Osteocyte (in vitro differentiated cells): ENCODE data around the gene TEX50. TPM values are rescaled to one million over a fixed set of nuclear protein-coding genes. Genes with fewer than 3 reads are reported as not detected.

ENCODE experiments used
- DNase-seq: peaks from one replicate; pipeline ENCODE4 v3.0.0; 2021; ENCODE audit warnings: mixed read lengths; ENCODE audit not compliant: unreplicated experiment; ENCODE audit errors: extremely low spot score
- H3K27ac Mint-ChIP-seq: one replicate; pipeline ENCODE4 v1.8.0; 2021; ENCODE audit warnings: mild to moderate bottlenecking, mixed read lengths; ENCODE audit not compliant: unreplicated experiment
- H3K27me3 Mint-ChIP-seq: one replicate; pipeline ENCODE4 v1.8.0; 2021; ENCODE audit warnings: mixed read lengths; ENCODE audit not compliant: unreplicated experiment
- H3K36me3 Mint-ChIP-seq: one replicate; pipeline ENCODE4 v1.8.0; 2021; ENCODE audit warnings: mixed read lengths; ENCODE audit not compliant: unreplicated experiment
- H3K4me1 Mint-ChIP-seq: one replicate; pipeline ENCODE4 v1.8.0; 2021; ENCODE audit warnings: mixed read lengths; ENCODE audit not compliant: unreplicated experiment
- H3K4me3 Mint-ChIP-seq: one replicate; pipeline ENCODE4 v1.8.0; 2021; ENCODE audit warnings: mild to moderate bottlenecking, moderate library complexity, mixed read lengths; ENCODE audit not compliant: unreplicated experiment
- H3K9me3 Mint-ChIP-seq: one replicate; pipeline ENCODE4 v1.8.0; 2021; ENCODE audit warnings: mixed read lengths; ENCODE audit not compliant: unreplicated experiment
- total RNA-seq: library from RNA; stranded (reverse); gene quantifications from 2 replicates; pipeline ENCODE4 v1.2.1, GENCODE V29; 2021
- TF ChIP-seq, protein P1 (sequence below): fragments of 200-600 bp; sonication (generic); IDR thresholded peaks from 2 replicates; pipeline ENCODE4 v1.5.0; 2021; ENCODE audit warnings: antibody characterized with exemption, mild to moderate bottlenecking, moderate library complexity

The TEX50 gene
- total RNA-seq, 1 donor from 2014 or later: not detected

- Mint-ChIP-seq H3K4me1 (no peaks in the 10 kb centered on the region), H3K27ac (no peak overlapping the region), H3K9me3 (peaks cover 3% of the 10 kb centered on the region), H3K4me3 (no peak overlapping the region), H3K27me3 (peaks cover 4% of the 10 kb centered on the region), H3K36me3 (no peaks in the 10 kb centered on the region)
- no peak for DNase-seq
- TF ChIP-seq, protein P1, sequence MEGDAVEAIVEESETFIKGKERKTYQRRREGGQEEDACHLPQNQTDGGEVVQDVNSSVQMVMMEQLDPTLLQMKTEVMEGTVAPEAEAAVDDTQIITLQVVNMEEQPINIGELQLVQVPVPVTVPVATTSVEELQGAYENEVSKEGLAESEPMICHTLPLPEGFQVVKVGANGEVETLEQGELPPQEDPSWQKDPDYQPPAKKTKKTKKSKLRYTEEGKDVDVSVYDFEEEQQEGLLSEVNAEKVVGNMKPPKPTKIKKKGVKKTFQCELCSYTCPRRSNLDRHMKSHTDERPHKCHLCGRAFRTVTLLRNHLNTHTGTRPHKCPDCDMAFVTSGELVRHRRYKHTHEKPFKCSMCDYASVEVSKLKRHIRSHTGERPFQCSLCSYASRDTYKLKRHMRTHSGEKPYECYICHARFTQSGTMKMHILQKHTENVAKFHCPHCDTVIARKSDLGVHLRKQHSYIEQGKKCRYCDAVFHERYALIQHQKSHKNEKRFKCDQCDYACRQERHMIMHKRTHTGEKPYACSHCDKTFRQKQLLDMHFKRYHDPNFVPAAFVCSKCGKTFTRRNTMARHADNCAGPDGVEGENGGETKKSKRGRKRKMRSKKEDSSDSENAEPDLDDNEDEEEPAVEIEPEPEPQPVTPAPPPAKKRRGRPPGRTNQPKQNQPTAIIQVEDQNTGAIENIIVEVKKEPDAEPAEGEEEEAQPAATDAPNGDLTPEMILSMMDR: no peak
Measured at GRCh38 chr1:173646656-173647055, 11.5 kb downstream of the TEX50 start.

- no peaks in the 10 kb centered on the region for H3K36me3 Mint-ChIP-seq
- H3K4me1 Mint-ChIP-seq: no peaks in the 10 kb centered on the region
- DNase-seq: no peak
- no peak overlapping the region for H3K27ac Mint-ChIP-seq
- H3K9me3 Mint-ChIP-seq: peaks cover 5% of the 10 kb centered on the region
- no peak overlapping the region for H3K4me3 Mint-ChIP-seq
- TF ChIP-seq, protein P1: no peak
- peaks cover 9% of the 10 kb centered on the region for H3K27me3 Mint-ChIP-seq
Measured at GRCh38 chr1:173648880-173649605, 13.9 kb downstream of the TEX50 start.

GRCh38 chr1:173660306-173660705, 25.2 kb downstream of the TEX50 start:
- Mint-ChIP-seq H3K27ac (no peak overlapping the region), H3K27me3 (no peaks in the 10 kb centered on the region), H3K9me3 (no peaks in the 10 kb centered on the region), H3K4me1 (no peaks in the 10 kb centered on the region), H3K36me3 (no peaks in the 10 kb centered on the region), H3K4me3 (no peak overlapping the region)
- TF ChIP-seq, protein P1: no peak
- no peak for DNase-seq

GRCh38 chr1:173661271-173661670, 26.1 kb downstream of the TEX50 start:
- H3K27ac Mint-ChIP-seq: no peak overlapping the region
- no peak overlapping the region for H3K4me3 Mint-ChIP-seq
- H3K4me1 Mint-ChIP-seq: no peaks in the 10 kb centered on the region
- H3K27me3 Mint-ChIP-seq: no peaks in the 10 kb centered on the region
- no peak for DNase-seq
- no peaks in the 10 kb centered on the region for H3K36me3 Mint-ChIP-seq
- TF ChIP-seq, protein P1: no peak
- no peaks in the 10 kb centered on the region for H3K9me3 Mint-ChIP-seq

DNA sequence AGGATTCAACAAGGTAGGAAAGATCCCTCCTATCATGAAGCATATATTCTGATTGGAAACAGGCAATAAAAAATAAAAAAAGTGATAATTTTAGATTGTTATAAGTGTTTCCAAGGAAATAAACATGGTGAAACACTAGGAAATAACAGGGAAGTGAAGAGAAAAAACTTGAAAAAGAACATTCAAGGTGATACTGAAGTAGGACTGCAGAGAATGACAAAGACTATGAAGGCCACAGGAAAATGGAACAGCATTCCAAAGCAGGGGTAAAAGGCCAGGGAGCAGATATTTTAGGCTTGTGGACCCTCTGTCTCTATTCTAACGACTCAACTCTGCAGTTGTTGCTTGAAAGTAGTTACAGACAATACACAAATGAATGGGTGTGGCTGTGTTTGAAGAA, 26.6 kb downstream of the TEX50 start:
- H3K9me3 Mint-ChIP-seq: no peaks in the 10 kb centered on the region
- no peak for DNase-seq
- H3K27ac Mint-ChIP-seq: no peak overlapping the region
- no peak overlapping the region for H3K4me3 Mint-ChIP-seq
- H3K36me3 Mint-ChIP-seq: no peaks in the 10 kb centered on the region
- H3K4me1 Mint-ChIP-seq: no peaks in the 10 kb centered on the region
- H3K27me3 Mint-ChIP-seq: no peaks in the 10 kb centered on the region
- TF ChIP-seq, protein P1: no peak
